ENCODE data around the gene GDF15.
A peak's percentile ranks its signal among the peaks of the same experiment; 100 is the strongest.

Gene GDF15

DNA sequence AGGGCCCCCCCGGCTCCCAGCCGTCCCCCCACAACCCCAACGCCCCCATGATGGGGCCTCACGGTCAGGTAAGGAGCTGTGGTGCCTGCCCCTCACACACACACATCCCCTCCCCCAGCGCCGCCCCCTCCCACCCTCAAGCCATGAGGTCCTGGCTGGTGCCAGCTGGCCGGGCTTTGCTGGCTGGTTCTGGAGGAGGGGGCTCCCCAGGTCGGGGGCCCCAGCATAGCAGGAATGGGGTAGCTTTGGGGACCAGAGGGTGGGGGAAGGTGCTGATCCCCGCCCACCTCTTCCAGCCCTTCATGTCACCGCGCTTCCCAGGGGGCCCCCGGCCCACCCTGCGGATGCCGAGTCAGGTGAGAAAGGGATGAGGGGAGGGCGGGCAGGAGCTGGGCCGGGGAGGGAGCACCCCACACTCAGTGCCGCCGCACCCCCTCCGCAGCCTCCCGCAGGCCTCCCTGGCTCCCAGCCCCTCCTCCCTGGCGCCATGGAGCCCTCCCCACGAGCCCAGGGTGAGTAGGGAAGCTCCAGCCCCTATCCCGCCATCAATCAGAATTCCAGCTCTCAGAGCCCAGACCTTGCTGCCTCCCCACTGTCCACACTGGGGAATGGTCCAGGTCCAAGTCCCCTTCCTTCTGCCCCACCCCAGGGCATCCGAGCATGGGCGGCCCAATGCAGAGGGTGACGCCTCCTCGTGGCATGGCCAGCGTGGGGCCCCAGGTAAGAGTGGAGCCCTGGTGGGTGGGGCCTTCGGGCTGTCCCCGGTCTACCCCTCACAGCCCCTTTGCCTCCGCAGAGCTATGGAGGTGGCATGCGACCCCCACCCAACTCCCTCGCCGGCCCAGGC lies 45.6 kb downstream of the GDF15 start:
- DNase-seq (ENCODE audit: low read depth in 2 of 2), result no peak

DNA sequence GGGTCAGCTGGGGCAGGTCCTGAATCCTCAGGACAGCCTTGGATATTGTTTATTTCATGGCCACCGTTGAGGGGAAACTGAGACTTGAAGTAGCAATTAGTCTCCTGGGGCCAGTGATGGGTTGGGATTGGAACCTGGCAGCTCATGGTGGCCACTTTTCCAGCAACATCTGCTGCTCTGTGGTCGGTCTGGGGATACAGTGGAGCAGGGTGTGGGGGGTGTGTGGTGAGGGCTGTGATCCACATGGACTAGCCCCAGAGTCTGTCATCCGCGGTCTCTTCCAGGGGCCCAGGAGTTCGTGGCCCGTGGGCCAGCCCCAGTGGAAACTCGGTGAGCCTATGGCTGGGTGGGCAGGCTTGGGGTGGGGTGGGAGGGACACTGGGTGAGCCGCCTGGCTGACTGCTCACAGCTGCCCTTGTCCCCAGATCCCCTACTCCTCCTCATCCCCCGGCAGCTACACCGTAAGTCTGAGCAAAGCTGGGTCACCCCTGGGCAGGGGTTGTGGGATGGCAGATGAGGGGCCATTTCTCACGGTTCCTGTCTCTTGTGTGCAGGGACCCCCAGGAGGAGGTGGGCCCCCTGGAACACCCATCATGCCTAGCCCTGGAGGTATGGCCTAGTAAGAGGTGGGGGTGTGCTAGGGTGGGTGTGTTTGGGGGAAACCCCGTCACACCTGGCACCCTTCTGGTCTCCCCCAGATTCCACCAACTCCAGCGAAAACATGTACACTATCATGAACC lies 46.5 kb downstream of the GDF15 start:
- DNase-seq (ENCODE audit: low read depth in 2 of 2), result no peak

DNA sequence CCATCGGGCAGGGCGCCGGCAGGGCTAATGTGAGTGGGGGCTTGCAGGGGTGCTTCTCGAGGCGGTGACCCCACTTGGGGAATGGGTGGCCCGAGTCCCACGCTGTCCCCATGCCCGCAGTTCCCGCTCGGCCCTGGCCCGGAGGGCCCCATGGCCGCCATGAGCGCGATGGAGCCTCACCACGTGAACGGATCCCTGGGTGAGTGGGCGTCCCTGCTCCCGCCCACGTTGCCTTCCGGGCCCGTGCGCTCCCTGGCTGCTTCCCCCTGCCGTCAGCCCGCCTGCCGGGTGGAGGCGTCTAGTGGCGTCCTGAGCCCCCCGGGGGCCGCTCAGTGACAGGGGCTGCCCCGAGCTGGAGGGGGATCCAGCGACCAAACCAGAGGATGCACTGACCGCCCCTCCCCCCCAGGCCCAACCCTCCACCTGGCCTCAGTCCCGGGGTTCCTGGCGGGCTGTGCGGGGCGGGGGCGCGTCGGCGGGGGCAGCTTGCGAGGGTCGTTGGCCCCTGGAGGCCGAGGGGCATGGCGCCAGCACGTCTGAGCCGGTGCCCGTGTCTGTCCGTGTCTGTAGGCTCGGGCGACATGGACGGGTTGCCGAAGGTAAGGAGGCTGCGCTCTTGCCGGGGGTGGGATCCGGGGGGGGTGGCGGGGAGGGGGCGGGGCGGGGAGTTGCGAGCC lies 47.2 kb downstream of the GDF15 start:
- no peak for DNase-seq (ENCODE audit: low read depth in 2 of 2)

DNA sequence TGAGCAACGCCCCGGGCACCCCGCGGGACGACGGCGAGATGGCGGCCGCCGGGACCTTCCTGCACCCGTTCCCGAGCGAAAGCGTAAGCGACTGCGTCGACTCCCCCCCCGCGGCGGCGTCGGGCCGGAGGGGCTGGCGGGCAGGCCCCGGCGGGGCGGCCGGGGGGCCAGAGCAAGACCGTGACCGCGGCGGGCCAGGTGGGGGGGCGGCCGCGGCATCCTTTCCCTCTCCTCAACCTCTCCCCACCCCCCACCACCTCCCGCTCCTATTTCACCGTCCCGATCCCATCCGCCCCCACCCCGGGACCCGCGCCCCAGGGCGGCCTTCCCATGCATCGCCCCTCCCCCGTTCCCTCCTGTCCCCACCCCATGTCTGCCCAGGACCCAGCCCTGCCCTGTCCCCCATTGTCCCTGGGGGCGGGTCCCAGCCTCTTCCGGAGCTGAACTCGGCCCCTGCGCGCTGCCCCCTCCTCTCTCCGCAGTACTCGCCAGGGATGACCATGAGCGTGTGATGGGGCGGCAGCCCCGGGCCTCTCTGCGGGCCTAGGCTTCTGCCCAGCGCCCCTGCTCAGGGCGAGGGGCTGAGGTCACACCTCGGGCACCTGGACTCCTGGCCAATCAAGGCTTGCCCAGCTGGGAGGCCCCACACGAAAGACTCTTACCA lies 47.9 kb downstream of the GDF15 start:
- DNase-seq (ENCODE audit: low read depth in 2 of 2), result no peak

DNA sequence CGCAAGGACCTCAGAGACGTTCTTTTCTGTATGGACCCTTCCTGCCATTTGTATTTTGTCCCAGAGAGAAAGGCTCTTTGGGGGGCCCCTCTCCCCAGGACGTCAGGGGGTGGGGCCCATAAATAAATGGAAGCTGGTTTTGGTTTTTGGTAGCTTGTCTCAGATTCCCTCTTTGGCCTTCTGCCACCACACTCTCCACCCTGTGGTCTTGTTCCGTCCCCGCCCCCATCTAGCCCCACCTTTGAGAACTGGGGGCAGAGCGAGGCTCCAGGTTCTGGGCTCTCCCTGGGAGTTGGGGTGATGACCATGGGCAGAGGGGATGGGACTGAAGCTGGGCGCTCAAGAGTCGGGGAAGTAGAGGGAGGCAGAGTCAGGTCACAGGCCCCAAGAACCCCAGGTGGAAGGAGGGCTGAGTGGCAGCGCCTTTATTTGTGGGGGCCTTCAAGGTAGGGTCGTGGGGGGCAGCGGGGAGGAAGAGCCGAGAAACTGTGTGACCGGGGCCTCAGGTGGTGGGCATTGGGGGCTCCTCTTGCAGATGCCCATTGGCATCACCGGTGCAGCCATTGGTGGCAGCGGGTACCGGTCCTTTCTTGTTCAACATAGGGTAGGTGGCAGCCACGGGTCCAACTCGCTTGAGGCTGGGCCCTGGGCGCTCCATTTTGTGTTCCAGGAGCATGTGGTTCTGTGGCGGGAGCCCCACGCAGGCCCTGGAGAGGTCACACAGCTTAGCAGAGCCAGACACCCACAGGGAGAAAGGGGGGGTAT lies 48.6 kb downstream of the GDF15 start:
- DNase-seq (ENCODE audit: low read depth in 2 of 2), result no peak

DNA sequence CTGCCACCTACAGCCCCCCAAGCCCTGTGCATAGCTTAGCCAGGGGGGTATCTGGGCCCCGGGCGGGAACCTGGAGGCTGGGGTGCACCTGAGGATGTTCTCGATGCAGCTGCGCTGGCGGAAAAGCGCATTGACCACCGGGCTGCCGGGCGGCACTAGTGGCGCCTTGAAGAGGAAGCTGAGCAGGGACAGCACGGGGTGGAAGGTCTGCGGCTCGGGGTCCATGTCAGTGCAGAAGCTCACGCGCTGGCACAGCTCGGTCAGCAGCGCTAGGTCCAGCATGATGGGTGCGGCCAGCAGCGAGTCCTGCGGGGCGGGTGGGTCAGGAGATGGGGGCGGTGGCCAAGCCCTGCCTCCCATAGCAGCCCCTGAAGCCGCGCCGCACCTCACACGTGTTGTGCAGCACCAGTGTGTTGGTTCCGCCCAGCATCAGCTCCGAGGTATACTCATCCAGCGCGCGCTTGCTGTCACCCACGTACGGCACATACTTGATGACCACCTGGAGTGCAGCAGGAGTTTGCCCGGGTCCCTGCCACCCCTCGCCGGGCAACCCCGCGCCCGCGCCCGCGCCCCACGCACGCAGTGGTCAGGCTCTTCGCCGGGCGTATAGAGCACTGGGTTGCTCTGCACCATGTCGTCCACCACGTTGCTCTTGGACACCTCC lies 49.4 kb downstream of the GDF15 start:
- no peak for DNase-seq (ENCODE audit: low read depth in 2 of 2)

DNA sequence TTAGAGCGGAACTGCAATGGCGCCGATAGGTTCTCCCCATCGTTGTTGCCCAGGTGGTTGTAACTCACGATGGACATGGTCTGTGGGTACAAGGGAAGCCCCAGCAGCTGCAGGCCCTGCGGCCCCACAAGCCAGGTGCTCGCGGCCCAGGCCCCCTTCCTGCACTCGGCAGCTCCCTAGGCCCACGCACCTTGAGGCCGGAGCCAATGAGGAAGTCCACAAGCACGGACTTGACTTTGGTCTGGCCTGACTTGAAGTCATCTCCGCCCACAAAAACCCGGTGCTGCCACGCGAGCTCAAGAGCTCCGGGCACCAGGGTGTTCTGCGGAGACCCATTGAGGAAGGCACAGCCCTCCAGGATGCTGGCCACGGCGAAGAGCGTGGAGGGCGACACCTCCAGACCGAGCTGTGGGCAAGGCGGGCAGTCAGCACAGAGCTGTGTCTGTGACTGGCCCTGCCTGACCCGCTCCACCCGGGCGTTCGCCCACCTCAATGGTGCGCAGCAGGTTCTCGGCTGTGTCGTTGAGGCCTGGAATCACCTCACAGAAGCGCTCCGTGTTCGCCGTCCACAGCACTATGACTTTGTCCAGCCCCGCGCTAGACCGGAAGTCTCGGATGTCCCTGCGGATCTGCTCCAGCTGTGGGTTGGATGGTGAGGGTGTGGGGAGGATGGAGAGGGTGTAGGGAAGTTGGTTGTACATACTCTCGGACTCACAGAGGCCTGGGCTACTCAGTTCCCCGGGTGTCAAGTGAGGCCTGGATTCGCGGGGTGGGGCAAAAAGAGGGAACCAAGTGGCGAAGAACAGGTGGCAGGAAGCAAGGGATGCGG lies 50.1 kb downstream of the GDF15 start:
- no peak for DNase-seq (ENCODE audit: low read depth in 2 of 2)

DNA sequence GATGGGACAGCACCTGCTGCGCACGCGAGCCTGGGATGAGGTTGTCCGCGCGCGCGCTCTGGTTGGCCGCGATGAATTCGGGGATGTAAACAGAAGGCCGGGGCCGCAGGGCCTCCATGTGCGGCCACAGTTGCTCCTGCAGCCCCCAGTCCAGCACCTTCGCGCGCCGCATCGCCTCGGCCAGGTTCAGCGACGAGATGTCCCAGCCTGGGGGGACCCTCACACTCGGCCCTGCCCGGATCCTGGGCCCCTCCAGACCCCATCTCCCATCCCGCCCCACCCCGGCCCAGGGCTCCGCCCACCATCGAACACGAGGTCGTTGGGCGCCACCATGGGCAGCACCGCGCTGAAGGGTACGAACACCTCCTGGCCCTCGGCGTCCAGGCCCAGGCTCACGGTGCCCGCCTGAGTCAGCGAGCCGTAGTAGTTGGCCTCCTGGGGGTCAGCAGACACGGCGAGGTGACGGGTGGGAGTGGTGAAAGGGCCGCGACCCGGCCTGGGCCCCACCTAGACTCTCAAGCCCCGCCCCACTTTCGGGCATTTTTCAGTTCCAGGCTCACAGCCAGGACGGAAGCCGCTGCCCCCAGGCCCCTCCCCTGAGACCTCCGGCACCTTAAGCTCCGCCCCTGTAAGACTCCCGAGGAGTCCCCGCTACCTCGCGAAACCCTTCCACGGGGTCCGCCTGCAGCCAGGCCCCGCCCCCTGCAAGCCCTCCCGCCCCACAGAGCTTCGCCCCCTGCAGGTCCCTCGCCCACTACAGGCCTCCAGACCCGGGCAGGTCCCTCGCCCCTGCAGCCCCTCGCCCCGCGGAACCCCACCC lies 50.9 kb downstream of the GDF15 start:
- peak; percentile 78 to 83 for DNase-seq (ENCODE audit: low read depth in 2 of 2)

DNA sequence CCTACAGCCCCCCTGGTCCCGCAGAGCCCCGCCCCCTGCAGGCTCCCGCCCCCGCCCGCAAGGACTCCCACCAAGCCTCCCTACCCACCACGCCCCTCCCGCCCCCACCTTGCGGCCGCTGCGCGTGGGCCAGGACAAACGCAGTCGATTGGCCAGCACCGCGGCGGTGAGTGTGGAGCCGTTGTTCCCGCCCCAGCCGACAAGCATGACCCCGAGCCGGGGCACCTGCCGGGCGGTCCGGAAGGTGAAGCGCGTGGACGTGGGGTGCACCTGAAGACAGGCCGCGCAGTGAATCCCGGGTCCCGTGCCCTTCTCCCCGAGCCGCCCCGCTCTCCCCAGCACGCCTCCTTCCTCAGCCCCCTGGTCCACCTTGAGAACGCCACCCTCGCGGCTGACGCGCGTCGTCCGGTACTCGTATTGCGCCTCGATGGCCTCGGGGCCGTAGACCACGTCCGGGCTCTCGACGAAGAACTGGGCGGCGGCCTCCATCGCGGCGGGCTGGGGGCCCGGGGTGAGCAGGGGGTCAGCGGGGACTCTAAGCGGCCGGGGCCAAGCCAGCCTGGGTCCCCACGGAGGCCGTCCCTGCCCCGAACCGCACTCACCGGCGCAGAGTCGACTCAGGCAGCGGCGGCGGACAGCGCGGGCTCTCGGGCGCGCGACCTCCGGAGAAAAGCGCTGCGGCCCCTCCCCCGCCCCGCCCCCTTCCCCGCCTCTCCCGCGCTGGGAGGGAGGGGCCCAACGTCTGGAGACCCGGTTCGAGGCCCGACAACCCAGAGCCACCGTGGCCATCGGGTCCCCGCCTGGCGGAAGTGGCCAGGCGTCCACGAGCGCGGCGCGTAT lies 51.8 kb downstream of the GDF15 start, which contains the start of gene ISYNA1:
Gene ISYNA1, minus strand, starts transcription at position 643 of the 840 bp plus-strand sequence. Its CDS starts 154 bp downstream, at position 489.
- DNase-seq (ENCODE audit: low read depth in 2 of 2), result peak in 1 of 2 donors; percentile 44

DNA sequence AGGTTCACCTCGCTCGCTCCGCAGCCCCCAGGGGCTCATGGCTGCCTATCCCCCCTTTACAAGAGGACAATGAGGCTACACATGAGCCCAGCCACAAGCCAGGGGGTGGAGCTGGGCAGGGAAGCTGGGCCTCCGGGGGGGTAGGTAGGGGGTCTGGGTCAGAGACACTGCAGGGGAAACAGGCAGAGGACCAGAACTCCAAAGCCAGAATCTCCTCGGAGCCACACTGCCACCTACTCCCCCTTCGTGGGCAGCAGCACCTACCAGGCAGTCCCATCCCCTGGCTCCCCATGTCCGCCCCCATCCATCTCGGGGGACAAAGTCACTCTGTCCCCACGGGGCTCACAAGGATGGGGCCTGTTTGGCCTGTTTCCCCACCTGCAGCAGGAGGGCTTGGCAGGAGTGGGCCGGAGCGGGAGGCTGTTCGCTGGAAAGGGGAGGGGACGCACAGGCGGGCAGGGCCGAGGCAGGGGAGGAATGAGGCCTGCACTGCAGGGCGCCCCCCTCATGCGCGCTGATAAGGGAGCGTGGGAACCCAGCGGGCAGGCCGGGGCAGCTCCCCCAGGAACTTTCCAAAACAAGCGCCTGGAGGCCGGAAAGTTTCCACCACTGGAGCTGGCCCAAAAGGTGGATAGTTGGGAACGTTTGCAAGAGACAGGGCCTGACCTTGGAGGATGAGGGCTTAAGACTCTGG lies 52.5 kb downstream of the GDF15 start:
- DNase-seq (ENCODE audit: low read depth in 2 of 2), result no peak
